ENCODE measurements around the gene BIRC2.

Gene BIRC2

DNA sequence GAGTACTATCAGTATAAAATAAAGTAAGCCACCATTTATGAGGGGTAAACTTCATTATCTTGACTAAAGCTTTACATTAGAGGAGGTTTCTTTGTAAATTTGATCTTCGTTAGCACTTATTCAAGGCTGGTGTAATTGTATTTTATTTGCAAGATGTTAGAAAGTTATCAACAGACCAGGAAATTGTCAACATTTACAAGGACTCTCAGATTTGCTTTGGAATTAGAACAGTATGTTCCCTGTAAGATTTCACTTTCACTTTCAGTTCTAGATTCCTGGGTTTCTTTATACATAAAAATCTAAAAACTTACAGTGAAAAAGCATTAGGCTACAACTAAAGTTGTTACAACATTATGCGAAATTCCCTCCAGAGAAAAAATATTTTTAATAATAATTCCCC, 34.3 kb upstream of the BIRC2 start:
- Histone ChIP-seq H3K9me3 (ENCODE audit: control insufficient read depth, low read length) (no peaks in the 10 kb centered on the region), H3K27me3 (ENCODE audit: control insufficient read depth, insufficient read depth, low read length, poor library complexity, severe bottlenecking) (peaks cover 3% of the 10 kb centered on the region), H3K27ac (ENCODE audit: insufficient read depth, low read depth, low read length, poor library complexity, severe bottlenecking) (no peak overlapping the region), H3K4me1 (ENCODE audit: control insufficient read depth, insufficient read depth, low read length) (no peaks in the 10 kb centered on the region), H3K4me3 (ENCODE audit: insufficient read depth, low read depth, low read length) (no peak overlapping the region), H3K36me3 (ENCODE audit: control insufficient read depth, insufficient read depth, low read length) (no peaks in the 10 kb centered on the region)
- WGBS, 2 experiments: 90 to 100% methylated on average over 1 of the region's 2 CpGs

DNA sequence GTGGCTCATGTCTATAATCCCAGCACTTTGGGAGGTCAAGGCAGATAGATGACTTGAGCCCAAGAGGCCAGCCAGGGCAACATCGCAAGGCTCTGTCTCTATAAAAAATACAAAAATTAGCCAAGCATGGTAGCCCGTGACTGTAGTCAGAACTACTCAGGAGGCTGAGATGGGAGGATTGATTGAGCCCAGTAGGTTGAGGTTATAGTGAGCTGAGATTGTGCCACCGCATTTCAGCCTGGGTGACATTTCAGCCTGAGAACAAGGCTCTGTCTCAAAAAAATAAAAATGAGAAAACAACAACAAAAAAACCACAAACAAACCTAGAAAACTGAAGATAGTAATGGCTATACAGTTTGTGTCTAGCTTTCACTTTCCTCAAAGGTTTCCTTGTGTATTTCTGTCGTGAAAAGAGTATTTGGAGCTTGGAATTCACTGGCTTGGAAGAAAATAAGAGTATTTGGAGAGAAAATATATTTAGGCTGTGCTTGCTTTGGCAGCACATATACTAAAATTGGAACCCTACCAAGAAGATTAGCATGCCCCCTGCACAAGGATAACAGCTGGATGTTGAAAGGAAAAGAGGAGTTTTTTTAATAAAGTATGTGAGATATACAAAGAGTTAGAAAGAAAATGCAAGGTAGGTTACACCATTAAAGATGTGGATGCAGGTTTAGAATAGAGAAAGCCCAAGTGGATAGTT, 33.6 kb upstream of the BIRC2 start:
- Histone ChIP-seq H3K27ac (ENCODE audit: insufficient read depth, low read depth, low read length, poor library complexity, severe bottlenecking) (no peak overlapping the region), H3K27me3 (ENCODE audit: control insufficient read depth, insufficient read depth, low read length, poor library complexity, severe bottlenecking) (peaks cover 5% of the 10 kb centered on the region), H3K9me3 (ENCODE audit: control insufficient read depth, low read length) (no peaks in the 10 kb centered on the region), H3K4me1 (ENCODE audit: control insufficient read depth, insufficient read depth, low read length) (no peaks in the 10 kb centered on the region), H3K36me3 (ENCODE audit: control insufficient read depth, insufficient read depth, low read length) (no peaks in the 10 kb centered on the region), H3K4me3 (ENCODE audit: insufficient read depth, low read depth, low read length) (no peak overlapping the region)
- WGBS, 2 experiments: 90 to 91% methylated on average over 3 to 4 of the region's 4 CpGs

DNA sequence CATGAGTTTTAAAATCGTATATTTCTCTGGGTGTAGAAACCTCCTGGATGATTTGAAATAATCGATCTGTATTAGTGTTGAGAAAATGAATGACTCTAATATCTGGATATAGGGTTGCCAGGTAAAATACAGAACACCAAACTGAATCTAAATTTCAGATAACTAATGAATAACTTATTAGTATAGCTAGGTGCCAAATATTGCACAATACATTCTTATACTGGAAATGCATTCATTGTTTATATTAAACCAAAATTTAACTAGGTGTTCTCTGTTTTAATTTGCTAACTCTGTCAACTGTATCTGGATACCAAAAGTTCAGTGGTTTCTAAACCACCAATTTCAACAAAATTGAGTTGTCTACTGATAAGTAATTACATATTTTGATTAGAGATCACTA, 32.2 kb upstream of the BIRC2 start:
- Histone ChIP-seq H3K4me3 (ENCODE audit: insufficient read depth, low read depth, low read length) (no peak overlapping the region), H3K4me1 (ENCODE audit: control insufficient read depth, insufficient read depth, low read length) (no peaks in the 10 kb centered on the region), H3K36me3 (ENCODE audit: control insufficient read depth, insufficient read depth, low read length) (no peaks in the 10 kb centered on the region), H3K9me3 (ENCODE audit: control insufficient read depth, low read length) (no peaks in the 10 kb centered on the region), H3K27ac (ENCODE audit: insufficient read depth, low read depth, low read length, poor library complexity, severe bottlenecking) (no peak overlapping the region), H3K27me3 (ENCODE audit: control insufficient read depth, insufficient read depth, low read length, poor library complexity, severe bottlenecking) (peaks cover 5% of the 10 kb centered on the region)
- WGBS, 2 experiments: 100% methylated on average over 1 of the region's 2 CpGs; no CpG with 5 or more reads in 1 of the 2 experiments

GRCh38 chr11:102316346-102316904, 30.6 kb upstream of the BIRC2 start:
- H3K27me3 ChIP-seq (ENCODE audit: control insufficient read depth, insufficient read depth, low read length, poor library complexity, severe bottlenecking): peaks cover 5% of the 10 kb centered on the region
- no peak overlapping the region for H3K4me3 ChIP-seq (ENCODE audit: insufficient read depth, low read depth, low read length)
- no peaks in the 10 kb centered on the region for H3K4me1 ChIP-seq (ENCODE audit: control insufficient read depth, insufficient read depth, low read length)
- no peaks in the 10 kb centered on the region for H3K36me3 ChIP-seq (ENCODE audit: control insufficient read depth, insufficient read depth, low read length)
- WGBS, 2 experiments: 94 to 97% methylated on average over 4 of the region's 4 CpGs
- no peaks in the 10 kb centered on the region for H3K9me3 ChIP-seq (ENCODE audit: control insufficient read depth, low read length)
- H3K27ac ChIP-seq (ENCODE audit: insufficient read depth, low read depth, low read length, poor library complexity, severe bottlenecking): no peak overlapping the region

- Histone ChIP-seq H3K4me3 (ENCODE audit: insufficient read depth, low read depth, low read length) (peak within 1 kb of the TSS; percentile 31), H3K27ac (ENCODE audit: insufficient read depth, low read depth, low read length, poor library complexity, severe bottlenecking) (no peak within 1 kb of the TSS), H3K27me3 (ENCODE audit: control insufficient read depth, insufficient read depth, low read length, poor library complexity, severe bottlenecking) (peaks cover 5% of the 10 kb centered on the region), H3K4me1 (ENCODE audit: control insufficient read depth, insufficient read depth, low read length) (no peaks in the 10 kb centered on the region), H3K36me3 (ENCODE audit: control insufficient read depth, insufficient read depth, low read length) (no peaks in the 10 kb centered on the region), H3K9me3 (ENCODE audit: control insufficient read depth, low read length) (no peaks in the 10 kb centered on the region)
- WGBS, 2 experiments: 15 to 16% methylated on average over 34 of the region's 34 CpGs
These were observed 29.8 kb upstream of the BIRC2 start, which contains the start of gene BIRC3 for GRCh38 chr11:102317099-102317767. TSS of gene BIRC3 (plus strand) at chr11:102317484. CDS start at chr11:102324510, 7,026 bp downstream.

GRCh38 chr11:102317768-102318103, 29.3 kb upstream of the BIRC2 start:
- Histone ChIP-seq H3K27ac (ENCODE audit: insufficient read depth, low read depth, low read length, poor library complexity, severe bottlenecking) (no peak overlapping the region), H3K9me3 (ENCODE audit: control insufficient read depth, low read length) (no peaks in the 10 kb centered on the region), H3K4me3 (ENCODE audit: insufficient read depth, low read depth, low read length) (peak overlapping the region; percentile 31), H3K4me1 (ENCODE audit: control insufficient read depth, insufficient read depth, low read length) (no peaks in the 10 kb centered on the region), H3K36me3 (ENCODE audit: control insufficient read depth, insufficient read depth, low read length) (no peaks in the 10 kb centered on the region), H3K27me3 (ENCODE audit: control insufficient read depth, insufficient read depth, low read length, poor library complexity, severe bottlenecking) (peaks cover 5% of the 10 kb centered on the region)
- WGBS, 2 experiments: 68 to 72% methylated on average over 5 to 6 of the region's 7 CpGs

- H3K4me3 ChIP-seq (ENCODE audit: insufficient read depth, low read depth, low read length): no peak overlapping the region
- no peaks in the 10 kb centered on the region for H3K36me3 ChIP-seq (ENCODE audit: control insufficient read depth, insufficient read depth, low read length)
- no peaks in the 10 kb centered on the region for H3K4me1 ChIP-seq (ENCODE audit: control insufficient read depth, insufficient read depth, low read length)
- 88 to 100% methylated on average over 1 of the region's 1 CpG for WGBS, 2 experiments
- H3K27ac ChIP-seq (ENCODE audit: insufficient read depth, low read depth, low read length, poor library complexity, severe bottlenecking): no peak overlapping the region
- H3K9me3 ChIP-seq (ENCODE audit: control insufficient read depth, low read length): no peaks in the 10 kb centered on the region
- H3K27me3 ChIP-seq (ENCODE audit: control insufficient read depth, insufficient read depth, low read length, poor library complexity, severe bottlenecking): peaks cover 5% of the 10 kb centered on the region
These were observed 28.5 kb upstream of the BIRC2 start for GRCh38 chr11:102318469-102318868.

GRCh38 chr11:102319544-102319943, 27.5 kb upstream of the BIRC2 start:
- H3K27ac ChIP-seq (ENCODE audit: insufficient read depth, low read depth, low read length, poor library complexity, severe bottlenecking): no peak overlapping the region
- H3K9me3 ChIP-seq (ENCODE audit: control insufficient read depth, low read length): no peaks in the 10 kb centered on the region
- no peak overlapping the region for H3K4me3 ChIP-seq (ENCODE audit: insufficient read depth, low read depth, low read length)
- peaks cover 5% of the 10 kb centered on the region for H3K27me3 ChIP-seq (ENCODE audit: control insufficient read depth, insufficient read depth, low read length, poor library complexity, severe bottlenecking)
- no peaks in the 10 kb centered on the region for H3K4me1 ChIP-seq (ENCODE audit: control insufficient read depth, insufficient read depth, low read length)
- H3K36me3 ChIP-seq (ENCODE audit: control insufficient read depth, insufficient read depth, low read length): no peaks in the 10 kb centered on the region
- 94 to 96% methylated on average over 2 of the region's 2 CpGs for WGBS, 2 experiments

DNA sequence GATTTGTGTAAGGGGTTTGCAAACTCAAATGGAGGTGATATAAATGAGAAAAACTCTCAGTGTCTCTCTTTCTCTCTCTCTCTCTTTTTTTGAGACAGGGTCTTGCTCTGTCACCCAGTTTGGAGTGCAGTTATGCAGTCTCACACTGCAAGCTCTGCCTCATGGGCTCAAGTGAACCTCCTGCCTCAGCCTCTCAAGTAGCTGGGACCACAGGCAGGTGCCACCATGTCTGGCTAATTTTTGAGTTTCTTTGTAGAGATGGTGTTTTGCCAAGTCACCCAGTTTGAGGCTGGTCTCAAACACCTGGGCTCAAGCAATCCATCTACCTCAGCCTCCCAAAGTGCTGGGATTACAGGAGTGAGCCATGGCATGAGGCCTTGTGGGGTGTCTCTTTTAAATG, 26.8 kb upstream of the BIRC2 start:
- H3K27ac ChIP-seq (ENCODE audit: insufficient read depth, low read depth, low read length, poor library complexity, severe bottlenecking): no peak overlapping the region
- no peaks in the 10 kb centered on the region for H3K36me3 ChIP-seq (ENCODE audit: control insufficient read depth, insufficient read depth, low read length)
- peaks cover 5% of the 10 kb centered on the region for H3K27me3 ChIP-seq (ENCODE audit: control insufficient read depth, insufficient read depth, low read length, poor library complexity, severe bottlenecking)
- H3K4me3 ChIP-seq (ENCODE audit: insufficient read depth, low read depth, low read length): no peak overlapping the region
- no peaks in the 10 kb centered on the region for H3K9me3 ChIP-seq (ENCODE audit: control insufficient read depth, low read length)
- no peaks in the 10 kb centered on the region for H3K4me1 ChIP-seq (ENCODE audit: control insufficient read depth, insufficient read depth, low read length)

DNA sequence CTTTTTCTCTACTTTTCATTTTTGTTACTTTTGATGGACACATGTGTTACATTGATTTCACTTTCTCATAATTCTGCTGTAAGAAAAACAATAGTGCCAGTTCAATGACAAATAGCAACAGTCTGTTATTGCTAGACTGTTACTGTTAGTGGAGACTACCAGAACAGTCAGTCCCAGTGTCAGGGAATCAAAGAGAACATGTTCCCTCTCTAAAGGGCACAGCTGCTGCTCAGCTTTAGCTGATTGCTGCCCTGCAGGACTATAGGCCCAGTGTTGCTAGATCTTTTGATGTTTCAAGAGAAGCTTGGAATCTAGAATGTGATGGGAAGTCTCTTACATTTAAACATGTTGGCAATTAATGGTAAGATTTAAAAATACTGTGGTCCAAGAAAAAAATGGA, 26.3 kb upstream of the BIRC2 start:
- H3K36me3 ChIP-seq (ENCODE audit: control insufficient read depth, insufficient read depth, low read length): no peaks in the 10 kb centered on the region
- H3K27ac ChIP-seq (ENCODE audit: insufficient read depth, low read depth, low read length, poor library complexity, severe bottlenecking): no peak overlapping the region
- H3K4me3 ChIP-seq (ENCODE audit: insufficient read depth, low read depth, low read length): no peak overlapping the region
- H3K4me1 ChIP-seq (ENCODE audit: control insufficient read depth, insufficient read depth, low read length): no peaks in the 10 kb centered on the region
- no peaks in the 10 kb centered on the region for H3K9me3 ChIP-seq (ENCODE audit: control insufficient read depth, low read length)
- H3K27me3 ChIP-seq (ENCODE audit: control insufficient read depth, insufficient read depth, low read length, poor library complexity, severe bottlenecking): peaks cover 5% of the 10 kb centered on the region

Measured in ectodermal cell (in vitro differentiated cells).